Measurements from ENCODE around the gene ATF6B. TPM values are rescaled to one million over a fixed set of nuclear protein-coding genes. Genes with fewer than 3 reads are reported as not detected.

The ATF6B gene
- total RNA-seq, 4 donors from 2014 or later, result 74.3 to 121 (median 102) TPM

GRCh38 chr6:32076321-32076809, 51.7 kb downstream of the ATF6B start:
- Histone ChIP-seq H3K4me3 (no peak overlapping the region), H3K36me3 (peaks cover 0 to 43% (median 0%) of the 10 kb centered on the region in 3 donors), H3K4me1 (peaks cover 0 to 58% (median 22%) of the 10 kb centered on the region in 4 donors), H3K27ac (peak overlapping the region; percentile 36 to 84 (median 68)), H3K9me3 (no peaks in the 10 kb centered on the region), H3K27me3 (no peaks in the 10 kb centered on the region)
- peak; percentile 65 to 83 for DNase-seq (ENCODE audit: low spot score in 2 of 2)
- WGBS, 2 donors, result 55 to 64% methylated on average over 12 of the region's 12 CpGs
- no peak for TF ChIP-seq CTCF (IDR thresholded peaks at IDR 0.05)
- peak in 1 of 2 donors; percentile 84 for TF ChIP-seq EP300 (IDR thresholded peaks at IDR 0.05)
- TF ChIP-seq POLR2A (IDR thresholded peaks at IDR 0.05), result no peak

DNA sequence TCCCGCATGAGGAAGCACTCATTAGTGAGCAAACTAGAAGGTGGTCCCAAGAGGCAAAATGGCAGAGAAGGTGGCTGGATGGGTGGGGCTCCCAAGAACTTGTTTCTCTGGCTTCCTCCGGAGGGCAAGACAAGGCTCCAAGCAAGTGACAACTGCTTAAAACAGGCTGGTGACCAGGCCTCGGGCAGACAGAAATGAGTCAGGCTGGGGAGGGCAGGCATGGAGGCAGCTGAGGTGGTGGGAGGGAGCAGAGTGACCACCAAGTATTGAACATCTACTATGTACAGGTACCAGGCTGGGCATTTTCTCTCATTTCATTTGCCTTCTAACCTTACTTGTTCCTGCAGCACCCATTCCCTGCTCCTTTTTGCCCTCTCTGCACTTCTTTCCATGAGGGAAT, 52.3 kb downstream of the ATF6B start:
- no peak for DNase-seq (ENCODE audit: low spot score in 2 of 2)
- peak overlapping the region in 1 of 4 donors; percentile 77 for H3K27ac ChIP-seq
- 63 to 66% methylated on average over 3 of the region's 3 CpGs for WGBS, 2 donors
- H3K4me3 ChIP-seq, result no peak overlapping the region
- H3K9me3 ChIP-seq, result no peaks in the 10 kb centered on the region
- peaks cover 0 to 57% (median 16%) of the 10 kb centered on the region in 4 donors for H3K4me1 ChIP-seq
- peaks cover 0 to 46% (median 0%) of the 10 kb centered on the region in 3 donors for H3K36me3 ChIP-seq
- no peak for TF ChIP-seq POLR2A (IDR thresholded peaks at IDR 0.05)
- no peak for TF ChIP-seq EP300 (IDR thresholded peaks at IDR 0.05)
- no peak for TF ChIP-seq CTCF (IDR thresholded peaks at IDR 0.05)
- H3K27me3 ChIP-seq, result no peaks in the 10 kb centered on the region

DNA sequence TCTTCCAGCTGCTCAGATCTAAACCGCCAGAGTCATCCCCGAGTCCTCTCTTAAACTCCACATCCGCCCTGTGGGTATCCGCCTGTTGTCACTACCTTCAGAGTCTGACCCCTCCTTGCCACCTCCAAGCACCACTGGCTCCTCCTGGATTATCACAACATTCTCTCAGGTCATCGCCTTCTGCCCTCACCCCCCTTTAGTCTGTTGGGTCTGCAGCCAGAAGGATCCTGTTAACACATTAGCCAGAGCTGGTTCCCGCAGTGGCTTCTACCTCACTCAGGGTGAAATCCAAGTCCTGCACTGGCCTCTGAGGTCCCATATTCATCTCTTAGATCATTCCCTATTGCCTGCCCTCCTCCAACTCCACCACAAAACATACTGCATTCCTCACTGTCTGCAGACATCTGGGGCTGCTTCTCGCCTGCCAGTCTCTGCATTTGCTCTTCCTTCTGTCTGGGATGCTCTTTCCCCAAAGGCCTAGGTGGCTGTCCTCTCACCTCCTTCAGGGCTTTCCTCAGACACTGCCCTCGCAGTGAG, 53.0 kb downstream of the ATF6B start:
- Histone ChIP-seq H3K27ac (peak overlapping the region in 2 of 4 donors; percentile 42 to 77), H3K27me3 (no peaks in the 10 kb centered on the region), H3K4me1 (peaks cover 0 to 54% (median 11%) of the 10 kb centered on the region in 4 donors), H3K4me3 (no peak overlapping the region), H3K36me3 (peaks cover 0 to 49% (median 0%) of the 10 kb centered on the region in 3 donors), H3K9me3 (no peaks in the 10 kb centered on the region)
- no peak for DNase-seq (ENCODE audit: low spot score in 2 of 2)
- WGBS, 2 donors, result 87% methylated on average over 8 of the region's 8 CpGs
- TF ChIP-seq EP300 (IDR thresholded peaks at IDR 0.05), result no peak

DNA sequence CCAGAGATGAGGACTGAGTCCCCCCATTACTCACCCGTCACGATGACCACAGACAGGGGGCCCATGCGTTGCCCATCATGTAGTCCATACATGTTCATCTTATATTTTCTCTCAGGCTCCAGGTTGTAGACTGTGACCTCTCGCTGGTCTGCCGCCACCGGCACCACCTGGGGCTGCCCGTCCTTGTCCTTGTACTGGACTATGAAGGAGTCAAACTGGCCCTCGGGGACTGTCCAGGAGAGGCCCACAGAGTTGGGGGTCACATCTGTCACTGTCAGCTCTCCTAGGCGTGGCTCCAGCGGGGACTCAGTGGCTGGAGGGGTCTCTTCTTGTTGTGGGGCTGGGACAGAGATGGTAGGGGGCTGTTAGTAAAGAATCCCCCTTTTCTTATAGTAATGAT, 54.4 kb downstream of the ATF6B start:
- 90 to 95% methylated on average over 10 of the region's 10 CpGs for WGBS, 2 donors
- peaks cover 0 to 43% (median 3%) of the 10 kb centered on the region in 4 donors for H3K4me1 ChIP-seq
- H3K4me3 ChIP-seq, result no peak overlapping the region
- peaks cover 0 to 54% (median 0%) of the 10 kb centered on the region in 3 donors for H3K36me3 ChIP-seq
- no peaks in the 10 kb centered on the region for H3K9me3 ChIP-seq
- TF ChIP-seq POLR2A (IDR thresholded peaks at IDR 0.05) (no peak), EP300 (IDR thresholded peaks at IDR 0.05) (no peak)
- no peaks in the 10 kb centered on the region for H3K27me3 ChIP-seq
- H3K27ac ChIP-seq, result peak overlapping the region in 1 of 4 donors; percentile 30
- no peak for DNase-seq (ENCODE audit: low spot score in 2 of 2)

- Histone ChIP-seq H3K4me1 (peaks cover 0 to 42% (median 3%) of the 10 kb centered on the region in 4 donors), H3K27me3 (no peaks in the 10 kb centered on the region), H3K4me3 (no peak overlapping the region), H3K27ac (peak overlapping the region in 2 of 4 donors; percentile 7 to 30), H3K36me3 (peaks cover 0 to 57% (median 0%) of the 10 kb centered on the region in 3 donors), H3K9me3 (no peaks in the 10 kb centered on the region)
- no peak for TF ChIP-seq POLR2A (IDR thresholded peaks at IDR 0.05)
- TF ChIP-seq CTCF (IDR thresholded peaks at IDR 0.05), result no peak
- no peak for TF ChIP-seq EP300 (IDR thresholded peaks at IDR 0.05)
- no peak for DNase-seq (ENCODE audit: low spot score in 2 of 2)
- 47 to 61% methylated on average over 3 of the region's 3 CpGs for WGBS, 2 donors
Measured at GRCh38 chr6:32073101-32073500, 54.9 kb downstream of the ATF6B start.

DNA sequence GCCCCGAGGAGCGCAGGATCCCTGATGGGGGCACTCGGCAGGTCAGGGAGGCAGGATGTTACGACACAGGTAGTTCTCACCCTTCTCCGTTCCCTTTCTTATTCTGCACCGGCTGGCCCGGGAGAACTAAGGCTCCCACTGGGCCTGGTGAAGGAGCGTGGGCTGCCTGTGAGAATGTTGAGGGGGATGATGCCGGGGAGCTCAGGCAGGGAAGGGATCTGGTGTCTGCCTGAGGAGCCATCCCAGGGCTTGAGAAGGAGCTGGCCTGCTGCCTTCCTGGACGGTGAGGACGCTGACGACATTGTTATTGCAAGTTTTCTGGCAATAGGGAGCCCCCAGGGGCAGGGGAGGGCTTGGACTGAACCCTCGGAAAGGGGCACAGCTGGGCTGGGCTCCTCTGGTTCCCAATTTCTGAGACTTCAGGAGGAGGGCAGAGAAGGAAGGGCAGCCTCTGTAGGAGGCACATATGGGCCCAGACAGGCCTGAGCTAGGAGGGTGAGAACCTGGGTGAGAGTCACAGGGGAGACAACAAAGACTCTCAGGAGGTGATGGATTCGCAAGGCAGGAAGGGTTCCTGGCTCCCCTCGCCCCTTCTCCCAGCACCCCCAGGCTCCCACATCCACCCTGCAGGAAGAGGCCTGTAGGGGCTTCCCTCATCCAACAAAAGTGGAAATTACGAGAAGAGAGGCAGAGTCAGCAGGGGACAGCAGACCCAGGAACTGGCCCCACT, 57.1 kb downstream of the ATF6B start:
- no peak overlapping the region for H3K4me3 ChIP-seq
- WGBS, 2 donors, result 41 to 53% methylated on average over 16 of the region's 16 CpGs
- peak; percentile 66 to 79 for DNase-seq (ENCODE audit: low spot score in 2 of 2)
- H3K27ac ChIP-seq, result peak overlapping the region; percentile 18 to 83 (median 70)
- TF ChIP-seq POLR2A (IDR thresholded peaks at IDR 0.05), result no peak
- TF ChIP-seq EP300 (IDR thresholded peaks at IDR 0.05), result peak in 1 of 2 donors; percentile 60
- H3K9me3 ChIP-seq, result no peaks in the 10 kb centered on the region
- H3K27me3 ChIP-seq, result no peaks in the 10 kb centered on the region
- H3K4me1 ChIP-seq, result peaks cover 0 to 26% (median 0%) of the 10 kb centered on the region in 4 donors
- H3K36me3 ChIP-seq, result peaks cover 0 to 74% (median 0%) of the 10 kb centered on the region in 3 donors
